Endodermal cell (in vitro differentiated cells): ENCODE results near the gene CDH13. TPM values are rescaled to one million over a fixed set of nuclear protein-coding genes. Genes with fewer than 3 reads are reported as not detected.

Experiments
- DNase-seq: peaks from one replicate; pipeline ENCODE4 v3.0.0-alpha.2; 2017
- H3K27ac ChIP-seq: 2 replicates; pipeline ENCODE4 v1.5.1; 2013; ENCODE audit warnings: mild to moderate bottlenecking, low read depth, low read length, moderate library complexity
- H3K27me3 ChIP-seq: 2 replicates; pipeline ENCODE4 v1.6.1; 2013; ENCODE audit warnings: mild to moderate bottlenecking, low read length, moderate library complexity; ENCODE audit not compliant: insufficient read depth, control insufficient read depth, poor library complexity, severe bottlenecking
- H3K36me3 ChIP-seq: 2 replicates; pipeline ENCODE4 v1.7.0; 2013; ENCODE audit warnings: mild to moderate bottlenecking, low read length, moderate library complexity; ENCODE audit not compliant: control insufficient read depth, insufficient read depth
- H3K4me1 ChIP-seq: one replicate; pipeline ENCODE4 v1.7.0; 2013; ENCODE audit warnings: low read length; ENCODE audit not compliant: control insufficient read depth, insufficient read depth
- H3K4me3 ChIP-seq: 2 replicates; pipeline ENCODE4 v1.5.1; 2013; ENCODE audit warnings: mild to moderate bottlenecking, low read length, moderate library complexity
- H3K9ac ChIP-seq: 2 replicates; pipeline ENCODE4 v1.6.1; 2013; ENCODE audit warnings: mild to moderate bottlenecking, low read length, moderate library complexity; ENCODE audit not compliant: poor library complexity, severe bottlenecking; ENCODE audit errors: extremely low read depth
- H3K9me3 ChIP-seq: 2 replicates; pipeline ENCODE4 v1.6.1; 2013; ENCODE audit warnings: mild to moderate bottlenecking, low read length, moderate library complexity; ENCODE audit not compliant: control insufficient read depth
- H3K27ac Mint-ChIP-seq: 2 replicates; pipeline ENCODE4 v1.8.0; 2020; ENCODE audit warnings: mixed read lengths
- H3K27me3 Mint-ChIP-seq: 2 replicates; pipeline ENCODE4 v1.8.0; 2021; ENCODE audit warnings: mild to moderate bottlenecking, mixed read lengths; ENCODE audit not compliant: insufficient read depth
- H3K36me3 Mint-ChIP-seq: 2 replicates; pipeline ENCODE4 v1.8.0; 2020; ENCODE audit warnings: low read depth, mixed read lengths
- H3K4me1 Mint-ChIP-seq: 2 replicates; pipeline ENCODE4 v1.8.0; 2020; ENCODE audit warnings: mixed read lengths
- H3K4me3 Mint-ChIP-seq: 2 replicates; pipeline ENCODE4 v1.8.0; 2020; ENCODE audit warnings: mild to moderate bottlenecking, moderate library complexity, mixed read lengths
- H3K9me3 Mint-ChIP-seq: 2 replicates; pipeline ENCODE4 v1.8.0; 2020; ENCODE audit warnings: mild to moderate bottlenecking, mixed read lengths
- WGBS, 2 experiments: methylation state at CpG; one replicate each; pipeline versions ENCODE4 v1.1.5 to v1.1.7; 2013; ENCODE audit warnings: missing lambda C conversion rate in 2 of 2, mixed read lengths in 1 of 2; ENCODE audit not compliant: insufficient coverage in 1 of 2, insufficient read length in 1 of 2; 5-methylcytosine and 5-hydroxymethylcytosine counted together
- total RNA-seq, 2 donors: library from RNA; stranded (reverse); fragmentation: NEBNext Ultra II Directional in 1 of 2; extraction: Animal tissue kit (Norgen Biotek cat#: 25700) in 1 of 2; gene quantifications; 2 replicates in 1 of 2; 3 replicates in 1 of 2; pipeline ENCODE4 v1.2.1, GENCODE V29; 2021
- TF ChIP-seq, protein P1 (sequence below): fragments of 200-600 bp; sonication (generic); conservative IDR thresholded peaks from 2 replicates; pipeline ENCODE4 v1.5.0; 2021; ENCODE audit warnings: antibody characterized with exemption, mild to moderate bottlenecking

The CDH13 gene
- total RNA-seq, 2 donors from 2014 or later = 0.86 to 1.8 TPM

- Mint-ChIP-seq H3K27me3 (peaks cover 1% of the 10 kb centered on the region), H3K4me1 (peaks cover 4% of the 10 kb centered on the region), H3K4me3 (no peak overlapping the region), H3K36me3 (no peaks in the 10 kb centered on the region), H3K9me3 (peaks cover 8% of the 10 kb centered on the region), H3K27ac (no peak overlapping the region)
- no peak overlapping the region for H3K4me3 ChIP-seq
- no peaks in the 10 kb centered on the region for H3K36me3 ChIP-seq
- H3K4me1 ChIP-seq = no peaks in the 10 kb centered on the region
- peaks cover 4% of the 10 kb centered on the region for H3K9me3 ChIP-seq
- no peaks in the 10 kb centered on the region for H3K27me3 ChIP-seq
- TF ChIP-seq, protein P1, sequence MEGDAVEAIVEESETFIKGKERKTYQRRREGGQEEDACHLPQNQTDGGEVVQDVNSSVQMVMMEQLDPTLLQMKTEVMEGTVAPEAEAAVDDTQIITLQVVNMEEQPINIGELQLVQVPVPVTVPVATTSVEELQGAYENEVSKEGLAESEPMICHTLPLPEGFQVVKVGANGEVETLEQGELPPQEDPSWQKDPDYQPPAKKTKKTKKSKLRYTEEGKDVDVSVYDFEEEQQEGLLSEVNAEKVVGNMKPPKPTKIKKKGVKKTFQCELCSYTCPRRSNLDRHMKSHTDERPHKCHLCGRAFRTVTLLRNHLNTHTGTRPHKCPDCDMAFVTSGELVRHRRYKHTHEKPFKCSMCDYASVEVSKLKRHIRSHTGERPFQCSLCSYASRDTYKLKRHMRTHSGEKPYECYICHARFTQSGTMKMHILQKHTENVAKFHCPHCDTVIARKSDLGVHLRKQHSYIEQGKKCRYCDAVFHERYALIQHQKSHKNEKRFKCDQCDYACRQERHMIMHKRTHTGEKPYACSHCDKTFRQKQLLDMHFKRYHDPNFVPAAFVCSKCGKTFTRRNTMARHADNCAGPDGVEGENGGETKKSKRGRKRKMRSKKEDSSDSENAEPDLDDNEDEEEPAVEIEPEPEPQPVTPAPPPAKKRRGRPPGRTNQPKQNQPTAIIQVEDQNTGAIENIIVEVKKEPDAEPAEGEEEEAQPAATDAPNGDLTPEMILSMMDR = no peak
- 92 to 100% methylated on average over 2 of the region's 4 CpGs for WGBS, 2 experiments
- H3K9ac ChIP-seq = no peak overlapping the region
- DNase-seq = no peak
- no peak overlapping the region for H3K27ac ChIP-seq
Measured at GRCh38 chr16:83023011-83023410, 396.2 kb downstream of the CDH13 start.

DNA sequence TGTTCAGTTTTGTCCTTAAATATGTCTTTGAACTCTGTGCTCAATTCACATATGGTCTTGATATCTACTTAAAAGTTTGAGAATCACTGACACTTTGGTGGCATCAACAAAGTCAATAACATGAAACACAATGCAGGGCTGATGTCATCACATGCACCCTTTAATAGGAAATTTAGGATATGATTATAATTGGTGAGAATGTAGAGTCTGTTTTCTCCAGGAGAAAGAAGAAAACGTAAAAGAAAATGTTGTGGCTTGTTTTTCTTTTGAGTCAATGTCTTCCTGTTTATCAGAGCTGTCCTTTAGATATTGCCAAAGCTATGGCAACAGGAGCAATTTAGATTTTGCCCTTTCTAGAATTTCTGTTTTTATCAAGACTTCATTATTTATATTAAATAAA is 396.9 kb downstream of the CDH13 start:
- Mint-ChIP-seq H3K4me1 (peaks cover 4% of the 10 kb centered on the region), H3K36me3 (no peaks in the 10 kb centered on the region), H3K4me3 (no peak overlapping the region), H3K27ac (no peak overlapping the region), H3K9me3 (peaks cover 8% of the 10 kb centered on the region), H3K27me3 (peaks cover 1% of the 10 kb centered on the region)
- TF ChIP-seq, protein P1 = no peak
- H3K4me3 ChIP-seq = no peak overlapping the region
- 86% methylated on average over 1 of the region's 1 CpG; no CpG with 5 or more reads in 1 of the 2 experiments for WGBS, 2 experiments
- no peaks in the 10 kb centered on the region for H3K4me1 ChIP-seq
- no peak for DNase-seq
- peaks cover 4% of the 10 kb centered on the region for H3K9me3 ChIP-seq
- no peak overlapping the region for H3K27ac ChIP-seq
- H3K27me3 ChIP-seq = no peaks in the 10 kb centered on the region
- H3K9ac ChIP-seq = no peak overlapping the region
- H3K36me3 ChIP-seq = no peaks in the 10 kb centered on the region

DNA sequence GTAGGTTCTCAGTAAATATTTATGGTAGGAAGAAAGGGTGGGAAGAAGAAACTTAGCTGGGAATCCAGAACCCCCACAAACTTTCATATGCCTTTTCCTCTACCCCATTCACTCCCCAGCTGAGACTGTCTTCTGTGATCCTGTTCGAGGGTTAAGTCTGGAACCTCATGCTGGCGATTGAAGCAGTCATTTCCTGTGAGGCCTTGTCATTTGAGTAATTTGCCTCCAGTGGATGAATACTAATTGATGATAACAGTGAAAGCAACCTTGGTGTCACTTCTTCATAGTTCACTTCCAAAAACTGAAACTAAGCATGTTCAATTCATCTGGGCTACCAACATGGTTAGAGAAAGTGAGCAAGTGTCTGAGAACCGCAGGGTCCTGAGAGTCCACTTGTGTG is 401.2 kb downstream of the CDH13 start:
- no peak overlapping the region for H3K27ac Mint-ChIP-seq
- Histone ChIP-seq H3K27me3 (no peaks in the 10 kb centered on the region), H3K36me3 (no peaks in the 10 kb centered on the region), H3K4me1 (peaks cover 7% of the 10 kb centered on the region), H3K27ac (no peak overlapping the region), H3K9me3 (peaks cover 4% of the 10 kb centered on the region), H3K4me3 (no peak overlapping the region), H3K9ac (no peak overlapping the region)
- H3K36me3 Mint-ChIP-seq = no peaks in the 10 kb centered on the region
- no peak for DNase-seq
- WGBS, 2 experiments = 70 to 86% methylated on average over 3 of the region's 3 CpGs
- peaks cover 8% of the 10 kb centered on the region for H3K9me3 Mint-ChIP-seq
- TF ChIP-seq, protein P1 = no peak
- no peak overlapping the region for H3K4me3 Mint-ChIP-seq
- peaks cover 5% of the 10 kb centered on the region for H3K27me3 Mint-ChIP-seq
- peaks cover 13% of the 10 kb centered on the region for H3K4me1 Mint-ChIP-seq
